HepG2 (cell line): ENCODE data around the gene PRM2. TPM values are rescaled to one million over a fixed set of nuclear protein-coding genes. Genes with fewer than 3 reads are reported as not detected.

Source experiments
- ARID3A ChIP-seq: IDR thresholded peaks from 2 replicates; pipeline ENCODE4 v1.6.1; 2012; ENCODE audit warnings: low read depth, low read length, improper control_type of control experiment
- ARID5B ChIP-seq: IDR thresholded peaks from 2 replicates; pipeline ENCODE4 v1.4.0; 2020; ENCODE audit warnings: mild to moderate bottlenecking, missing genetic modification reagents
- ATF5 ChIP-seq: sonication (generic); formaldehyde crosslinking; IDR thresholded peaks from 2 replicates; pipeline ENCODE4 v1.4.0; 2020; ENCODE audit warnings: mild to moderate bottlenecking, low read depth, missing genetic modification reagents
- BRCA1 ChIP-seq: sonication (generic); formaldehyde crosslinking; IDR thresholded peaks from 2 replicates; pipeline ENCODE4 v1.4.0; 2020; ENCODE audit warnings: missing genetic modification reagents
- BRD4 ChIP-seq: sonication (generic); formaldehyde crosslinking; IDR thresholded peaks from 2 replicates; pipeline ENCODE4 v1.4.0; 2020; ENCODE audit warnings: missing genetic modification reagents
- CEBPG ChIP-seq: IDR thresholded peaks from 2 replicates; pipeline ENCODE4 v1.6.1; 2016
- HOXA5 ChIP-seq: sonication (generic); formaldehyde crosslinking; IDR thresholded peaks from 2 replicates; pipeline ENCODE4 v1.4.0; 2020; ENCODE audit warnings: missing genetic modification reagents
- MBNL3 ChIP-seq: fragments of 250-450 bp; sonication (Bioruptor Pico); conservative IDR thresholded peaks from 2 replicates; pipeline ENCODE4 v1.8.0; 2022; ENCODE audit warnings: mild to moderate bottlenecking, inconsistent platforms
- MXD3 ChIP-seq: IDR thresholded peaks from 2 replicates; pipeline ENCODE4 v1.6.1; 2016; ENCODE audit warnings: mild to moderate bottlenecking, missing biosample characterization, missing genetic modification reagents
- NCOA1 ChIP-seq: sonication (generic); formaldehyde crosslinking; IDR thresholded peaks from 2 replicates; pipeline ENCODE4 v1.9.0; 2021; ENCODE audit warnings: missing genetic modification reagents
- NONO ChIP-seq, 2 experiments: fragments of 450-650 bp in 1 of 2; sonication (generic) in 1 of 2; formaldehyde crosslinking in 1 of 2; IDR thresholded peaks in 1 of 2; conservative IDR thresholded peaks in 1 of 2; 2 replicates each; pipeline versions ENCODE4 v1.6.1 to v1.8.0; 2017 to 2022; ENCODE audit warnings: mild to moderate bottlenecking in 1 of 2, missing genetic modification reagents in 1 of 2, moderate library complexity in 1 of 2
- PAF1 ChIP-seq: IDR thresholded peaks from 2 replicates; pipeline ENCODE4 v1.6.1; 2016; ENCODE audit warnings: missing genetic modification reagents, missing compliant biosample characterization
- RARG ChIP-seq: sonication (generic); formaldehyde crosslinking; IDR thresholded peaks from 2 replicates; pipeline ENCODE4 v1.4.0; 2020; ENCODE audit warnings: low read depth, mild to moderate bottlenecking, missing genetic modification reagents
- SIX1 ChIP-seq: sonication (generic); formaldehyde crosslinking; IDR thresholded peaks from 2 replicates; pipeline ENCODE4 v1.4.0; 2020; ENCODE audit warnings: missing genetic modification reagents, borderline replicate concordance
- SNRNP70 ChIP-seq: fragments of 200-400 bp; formaldehyde crosslinking; IDR thresholded peaks from 2 replicates; pipeline ENCODE4 v1.6.1; 2017; ENCODE audit warnings: mild to moderate bottlenecking, low read depth, low read length, moderate library complexity
- ZC3H4 ChIP-seq: sonication (generic); formaldehyde crosslinking; IDR thresholded peaks from 2 replicates; pipeline ENCODE4 v1.4.0; 2020; ENCODE audit warnings: missing genetic modification reagents, borderline replicate concordance
- ZKSCAN8 ChIP-seq: IDR thresholded peaks from 2 replicates; pipeline ENCODE4 v1.6.1; 2016; ENCODE audit warnings: borderline replicate concordance, missing genetic modification reagents, missing compliant biosample characterization
- ZNF205 ChIP-seq: IDR thresholded peaks from 2 replicates; pipeline ENCODE4 v1.6.1; 2018; ENCODE audit warnings: missing biosample characterization, missing genetic modification reagents
- ZNF737 ChIP-seq: sonication (generic); formaldehyde crosslinking; IDR thresholded peaks from 2 replicates; pipeline ENCODE4 v1.5.0; 2020; ENCODE audit warnings: missing genetic modification reagents, mild to moderate bottlenecking, borderline replicate concordance
- ZNF747 ChIP-seq: sonication (generic); formaldehyde crosslinking; IDR thresholded peaks from 2 replicates; pipeline ENCODE4 v1.8.1; 2023; ENCODE audit warnings: missing genetic modification reagents, mild to moderate bottlenecking, borderline replicate concordance
- ZNF800 ChIP-seq: sonication (generic); formaldehyde crosslinking; IDR thresholded peaks from 2 replicates; pipeline ENCODE4 v1.4.0; 2020; ENCODE audit warnings: missing genetic modification reagents
- polyA plus RNA-seq, 8 experiments: library from polyadenylated mRNA; depleted of rRNA in 3 of 8; stranded (reverse) in 7 of 8; unstranded in 1 of 8; fragments of >200 nt; fragmentation: Illumina TruSeq in 4 of 8; extraction: Trizol in 4 of 8; gene quantifications; 2 replicates each; pipeline versions ENCODE4 v1.2.1 to v1.2.3, GENCODE V29; 2011 to 2016; ENCODE audit warnings: low read depth in 4 of 8, missing spikeins in 1 of 8, mixed read lengths in 1 of 8; ENCODE audit not compliant: insufficient read depth in 1 of 8
- total RNA-seq, 5 experiments: library from RNA; depleted of rRNA; stranded (reverse); fragments of >200 nt; fragmentation: Illumina TruSeq; extraction: Trizol; gene quantifications; 2 replicates each; pipeline ENCODE4 v1.2.3, GENCODE V29; 2016; ENCODE audit warnings: low read depth in 1 of 5

PRM2 gene
- total and polyA plus RNA-seq, 2 of the 13 experiments (the other 11 are each of a cell fraction or from before 2014, with no cell fraction given), result 0.54 TPM; not detected in 1

GRCh38 chr16:11309895-11310633 lies 33.8 kb upstream of the PRM2 start (continued):
- TF ChIP-seq BRD4, result peak; percentile 24; the same call in 1 of the 2 replicates
- peak; percentile 63 for TF ChIP-seq CEBPG (CRISPR knock-in tag)
- no peak for TF ChIP-seq RARG (CRISPR knock-in tag)
- peak; percentile 72; the same call in 1 of the 2 replicates for TF ChIP-seq ARID3A
- no peak for TF ChIP-seq ZNF747 (CRISPR knock-in tag)
- no peak for TF ChIP-seq ATF5
- no peak for TF ChIP-seq ZNF737 (CRISPR knock-in tag)
- no peak for TF ChIP-seq MBNL3 (CRISPR knock-in tag)
- TF ChIP-seq SIX1 (CRISPR knock-in tag), result peak; percentile 78
- TF ChIP-seq ZNF800 (CRISPR knock-in tag), result 0 out of 2 replicates have a peak, but pooled peaks have one; percentile 21
- no peak for TF ChIP-seq ZC3H4
- peak; percentile 45; the same call in 1 of the 2 replicates for TF ChIP-seq MXD3 (CRISPR knock-in tag)
- TF ChIP-seq PAF1, result no peak
- peak; percentile 85; the same call in 1 of the 2 replicates for TF ChIP-seq ZKSCAN8
- no peak for TF ChIP-seq NONO (IDR thresholded peaks at IDR 0.05)
- TF ChIP-seq NONO (CRISPR knock-in tag; conservative IDR thresholded peaks at IDR 0.05), result peak; percentile 82; the same call in 1 of the 2 replicates
- TF ChIP-seq BRCA1 (CRISPR knock-in tag), result no peak; the same call in 1 of the 2 replicates
- no peak for TF ChIP-seq HOXA5 (CRISPR knock-in tag)
- peak; percentile 27; the same call in 1 of the 2 replicates for TF ChIP-seq ZNF205 (CRISPR knock-in tag)
- TF ChIP-seq NCOA1, result peak; percentile 68; the same call in 1 of the 2 replicates
- TF ChIP-seq SNRNP70, result no peak
- peak; percentile 92 for TF ChIP-seq ARID5B
